GM18861 (cell line): ENCODE results near the gene NLRP1.

Experiments
- ATAC-seq: cut with Tn5 transposase; IDR thresholded peaks from one replicate; pipeline ENCODE4 v1.9.1; 2021; ENCODE audit not compliant: unreplicated experiment

Gene NLRP1

GRCh38 chr17:5584383-5585286 is at the start of gene NLRP1:
Gene NLRP1, minus strand, starts transcription at chr17:5584509. Its CDS starts 552 bp downstream, at chr17:5583957.
- ATAC-seq = peak; percentile 80

GRCh38 chr17:5631958-5632590 is 47.8 kb upstream of the NLRP1 start:
- no peak for ATAC-seq

- ATAC-seq = no peak
Measured at GRCh38 chr17:5630434-5630833, 46.1 kb upstream of the NLRP1 start.

GRCh38 chr17:5629128-5629527 is 44.8 kb upstream of the NLRP1 start:
- no peak for ATAC-seq

GRCh38 chr17:5628262-5628661 is 44.0 kb upstream of the NLRP1 start:
- no peak for ATAC-seq

GRCh38 chr17:5624211-5624610 is 39.9 kb upstream of the NLRP1 start:
- no peak for ATAC-seq

- no peak for ATAC-seq
Measured at GRCh38 chr17:5621729-5622128, 37.4 kb upstream of the NLRP1 start.

GRCh38 chr17:5621026-5621425 is 36.7 kb upstream of the NLRP1 start:
- no peak for ATAC-seq

GRCh38 chr17:5619088-5619740 is 34.9 kb upstream of the NLRP1 start:
- no peak for ATAC-seq

GRCh38 chr17:5618476-5618875 is 34.2 kb upstream of the NLRP1 start:
- ATAC-seq = no peak

- ATAC-seq = no peak
Measured at GRCh38 chr17:5615476-5615875, 31.2 kb upstream of the NLRP1 start.

GRCh38 chr17:5610956-5611355 is 26.6 kb upstream of the NLRP1 start:
- ATAC-seq = no peak

- no peak for ATAC-seq
Measured at GRCh38 chr17:5608399-5609112, 24.2 kb upstream of the NLRP1 start.

- ATAC-seq = no peak
Measured at GRCh38 chr17:5607946-5608345, 23.6 kb upstream of the NLRP1 start.

- no peak for ATAC-seq
Measured at GRCh38 chr17:5605452-5605851, 21.1 kb upstream of the NLRP1 start.

- no peak for ATAC-seq
Measured at GRCh38 chr17:5600041-5600440, 15.7 kb upstream of the NLRP1 start.

- no peak for ATAC-seq
Measured at GRCh38 chr17:5598457-5598856, 14.1 kb upstream of the NLRP1 start.

- ATAC-seq = no peak
Measured at GRCh38 chr17:5596421-5596820, 12.1 kb upstream of the NLRP1 start.

- no peak for ATAC-seq
Measured at GRCh38 chr17:5595831-5596230, 11.5 kb upstream of the NLRP1 start.

GRCh38 chr17:5592382-5592781 is 8.1 kb upstream of the NLRP1 start:
- no peak for ATAC-seq

- no peak for ATAC-seq
Measured at GRCh38 chr17:5591966-5592365, 7.7 kb upstream of the NLRP1 start.
